Tibial artery (tissue), 4 donors: ENCODE measurements around the gene TUBA8.
"Not testable (repeated sequence)": the region's sequence is repeated elsewhere in the genome, so short reads cannot be mapped to it uniquely, and the experiment has no call there.

ENCODE experiments used
- DNase-seq, 2 donors: peaks; one replicate each; pipeline ENCODE4 v3.0.0-alpha.2; 2019
- H3K27ac ChIP-seq, 2 donors: fragments of 200-600 bp; sonication (generic) in 1 of 2; 1 replicate in 1 of 2; 2 replicates in 1 of 2; pipeline ENCODE4 v1.5.1; 2018 to 2019; ENCODE audit warnings: mild to moderate bottlenecking in 1 of 2
- H3K27me3 ChIP-seq, 2 donors: fragments of 200-600 bp; sonication (generic) in 1 of 2; one replicate each; pipeline versions ENCODE4 v1.5.1 to v1.6.0; 2016 to 2019
- H3K36me3 ChIP-seq, 3 donors: fragments of 200-600 bp; sonication (generic) in 2 of 3; one replicate each; pipeline ENCODE4 v1.5.1; 2016 to 2019; ENCODE audit warnings: mild to moderate bottlenecking in 2 of 3
- H3K4me1 ChIP-seq, 4 donors: fragments of 200-600 bp; sonication (generic) in 2 of 4; 1 replicate in 3 of 4; 2 replicates in 1 of 4; pipeline ENCODE4 v1.5.1; 2016 to 2019
- H3K4me3 ChIP-seq, 2 donors: fragments of 200-600 bp; sonication (generic) in 1 of 2; 1 replicate in 1 of 2; 2 replicates in 1 of 2; pipeline ENCODE4 v1.5.1; 2018 to 2019; ENCODE audit warnings: mild to moderate bottlenecking in 2 of 2
- H3K9me3 ChIP-seq, 3 donors: fragments of 200-600 bp; sonication (generic) in 1 of 3; one replicate each; pipeline ENCODE4 v1.5.1; 2016 to 2019
- CTCF ChIP-seq, 2 experiments: fragments of 200-600 bp in 1 of 2; fragments of 450-650 bp in 1 of 2; IDR thresholded peaks; one replicate each; pipeline ENCODE4 v1.5.1; 2017 to 2019; ENCODE audit warnings: antibody characterized with exemption in 2 of 2, mild to moderate bottlenecking in 1 of 2, moderate library complexity in 1 of 2
- intact Hi-C: fragments of 100-400 bp; cut with DNase I; formaldehyde crosslinking; loops from one replicate; pipeline ENCODE4 v1.15.0; 2023; ENCODE audit warnings: low total_unique reads

Gene TUBA8

DNA sequence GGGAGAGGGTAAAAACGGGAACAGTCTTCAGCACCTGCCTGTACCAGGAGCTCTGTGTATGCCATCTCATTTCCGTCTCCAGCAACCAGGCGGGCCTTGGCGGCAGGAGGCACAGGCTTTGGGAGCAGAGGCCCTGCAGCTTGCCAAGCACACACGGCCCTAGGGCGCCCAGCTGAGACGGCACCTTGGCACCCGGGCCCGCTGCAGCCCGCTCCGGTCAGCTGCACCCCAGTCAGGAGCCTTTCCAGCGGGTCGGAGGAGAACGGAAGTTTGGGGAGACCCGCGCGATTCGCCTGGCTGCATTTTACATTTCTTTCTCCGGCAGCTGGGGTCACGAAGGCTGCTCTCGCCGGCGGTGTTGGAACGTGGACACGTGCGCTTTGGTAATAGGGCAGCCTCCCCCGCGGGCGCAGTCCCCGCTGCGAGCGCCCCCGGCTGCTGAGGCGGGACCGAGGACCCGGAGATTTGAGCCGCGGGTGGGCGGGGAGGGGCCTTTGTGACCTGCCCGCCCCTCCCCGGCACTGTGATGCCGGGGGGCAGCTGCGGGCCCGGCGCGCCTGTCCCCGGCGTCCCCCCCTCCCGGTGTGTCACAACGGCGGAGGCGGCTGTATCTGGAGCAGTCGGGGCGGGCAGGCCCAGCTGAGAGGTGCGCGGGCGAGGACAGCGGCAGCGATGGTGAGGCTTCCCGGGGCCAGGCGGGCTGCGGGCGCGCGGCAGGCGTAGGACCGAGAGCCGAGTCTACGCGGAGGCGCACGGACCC lies at the start of gene TUBA8:
Gene TUBA8, plus strand, starts transcription at position 616 of the 760 bp plus-strand sequence. Its CDS starts 57 bp downstream, at position 673.
- Histone ChIP-seq H3K27ac (peak within 1 kb of the TSS; percentile 58 to 69), H3K36me3 (no peaks in the 10 kb centered on the region), H3K9me3 (no peaks in the 10 kb centered on the region), H3K4me3 (peak within 1 kb of the TSS; percentile 50 to 67), H3K4me1 (peaks cover 0 to 35% (median 17%) of the 10 kb centered on the region in 4 donors), H3K27me3 (no peaks in the 10 kb centered on the region)
- TF ChIP-seq CTCF (IDR thresholded peaks at IDR 0.05) = no peak
- DNase-seq = peak in 1 of 2 donors; percentile 47
- intact Hi-C loops = no loop called here

DNA sequence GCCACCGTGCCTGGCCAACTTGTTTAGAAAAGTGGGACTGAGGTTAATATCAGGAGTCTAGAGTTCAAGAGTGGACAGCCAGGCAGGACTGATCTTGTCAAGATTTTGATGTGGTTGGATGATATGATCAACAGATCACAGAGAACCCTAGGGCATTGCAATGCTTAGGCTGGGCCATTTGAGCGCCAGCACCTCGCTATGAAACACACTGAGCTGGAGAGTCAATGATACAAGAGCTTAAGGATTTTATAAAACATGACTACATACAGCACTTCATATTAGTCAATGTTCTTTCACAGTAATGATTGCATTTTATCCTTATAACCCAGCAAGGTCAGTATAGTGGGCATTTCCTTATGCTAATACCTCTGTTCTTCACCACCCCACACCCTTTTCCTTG lies 48.2 kb upstream of the TUBA8 start:
- no peak for DNase-seq

DNA sequence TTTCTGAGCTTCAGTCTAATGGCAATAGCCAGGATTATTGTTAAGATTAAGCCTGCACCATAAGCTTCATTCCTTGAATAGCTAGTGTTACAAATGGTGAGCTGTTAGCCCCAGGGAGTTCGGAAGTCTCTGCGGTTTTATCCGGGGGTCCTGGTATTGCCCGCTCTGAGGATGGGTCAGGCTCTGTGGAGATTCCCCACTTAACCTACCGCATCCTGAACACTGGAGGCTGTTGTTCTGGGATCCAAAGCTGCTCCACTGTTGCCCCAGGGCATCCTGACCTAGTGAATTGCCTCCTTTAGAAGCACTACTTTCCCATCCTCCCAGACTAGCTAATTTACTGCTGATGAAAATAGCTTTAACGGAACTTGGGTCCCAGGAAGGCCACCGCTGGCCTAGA lies 47.3 kb upstream of the TUBA8 start:
- intact Hi-C loops = no loop called here

More for the DNA sequence above, 48.2 kb upstream of the TUBA8 start:
- intact Hi-C loops = no loop called here
- no peak overlapping the region for H3K4me3 ChIP-seq
- no peaks in the 10 kb centered on the region for H3K9me3 ChIP-seq
- no peaks in the 10 kb centered on the region for H3K27me3 ChIP-seq
- H3K27ac ChIP-seq = peak overlapping the region; percentile 41 to 53
- no peaks in the 10 kb centered on the region for H3K36me3 ChIP-seq
- no peak for TF ChIP-seq CTCF (IDR thresholded peaks at IDR 0.05)
- H3K4me1 ChIP-seq = peaks cover 0 to 50% (median 22%) of the 10 kb centered on the region in 4 donors

GRCh38 chr22:18063715-18064114 lies 46.9 kb upstream of the TUBA8 start:
- H3K9me3 ChIP-seq, H3K36me3 ChIP-seq, intact Hi-C loops, H3K4me3 ChIP-seq, H3K27me3 ChIP-seq, DNase-seq: not testable (repeated sequence)
- Histone ChIP-seq H3K4me1 (peaks cover 0 to 51% (median 25%) of the 10 kb centered on the region in 4 donors), H3K27ac (peak overlapping the region; percentile 41 to 53)

More for the DNA sequence above, 47.3 kb upstream of the TUBA8 start:
- Histone ChIP-seq H3K9me3 (no peaks in the 10 kb centered on the region), H3K4me3 (no peak overlapping the region), H3K27ac (peak overlapping the region; percentile 41 to 53), H3K4me1 (peaks cover 0 to 50% (median 22%) of the 10 kb centered on the region in 4 donors), H3K27me3 (no peaks in the 10 kb centered on the region), H3K36me3 (no peaks in the 10 kb centered on the region)
- no peak for DNase-seq
- no peak for TF ChIP-seq CTCF (IDR thresholded peaks at IDR 0.05)

DNA sequence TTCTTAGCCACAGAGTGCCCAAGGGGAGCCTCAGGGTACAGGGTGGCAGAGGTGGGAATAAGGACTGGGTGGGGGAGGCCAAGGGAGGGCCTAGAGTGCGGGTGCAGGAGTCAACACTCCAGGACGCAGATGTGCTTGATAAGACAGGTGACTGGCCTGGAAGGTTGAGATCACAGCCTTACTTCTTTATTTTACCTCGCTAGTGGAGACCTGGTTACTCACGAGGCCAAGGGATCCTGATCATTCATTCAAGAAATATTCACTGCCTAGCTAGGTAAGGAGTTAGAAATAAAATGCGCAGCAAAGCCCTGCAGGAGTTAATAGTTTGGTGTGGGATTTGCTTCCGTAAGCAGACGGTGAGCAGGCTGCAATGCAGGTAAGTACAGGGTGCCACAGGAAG lies 46.0 kb upstream of the TUBA8 start:
- Histone ChIP-seq H3K9me3 (no peaks in the 10 kb centered on the region), H3K36me3 (no peaks in the 10 kb centered on the region), H3K27ac (no peak overlapping the region), H3K4me3 (no peak overlapping the region), H3K27me3 (no peaks in the 10 kb centered on the region), H3K4me1 (peaks cover 0 to 59% (median 32%) of the 10 kb centered on the region in 4 donors)
- intact Hi-C loops = no loop called here
- no peak for TF ChIP-seq CTCF (IDR thresholded peaks at IDR 0.05)
- no peak for DNase-seq

- Histone ChIP-seq H3K27ac (peak overlapping the region in 1 of 2 donors; percentile 91), H3K27me3 (no peaks in the 10 kb centered on the region), H3K9me3 (no peaks in the 10 kb centered on the region), H3K4me3 (no peak overlapping the region), H3K36me3 (no peaks in the 10 kb centered on the region), H3K4me1 (peaks cover 0 to 59% (median 33%) of the 10 kb centered on the region in 4 donors)
- intact Hi-C loops = no loop called here
- DNase-seq = no peak
- TF ChIP-seq CTCF (IDR thresholded peaks at IDR 0.05) = no peak
Observed at GRCh38 chr22:18065256-18065655, 45.4 kb upstream of the TUBA8 start.
